ENCODE measurements around the gene ZNF516.

Gene ZNF516

DNA sequence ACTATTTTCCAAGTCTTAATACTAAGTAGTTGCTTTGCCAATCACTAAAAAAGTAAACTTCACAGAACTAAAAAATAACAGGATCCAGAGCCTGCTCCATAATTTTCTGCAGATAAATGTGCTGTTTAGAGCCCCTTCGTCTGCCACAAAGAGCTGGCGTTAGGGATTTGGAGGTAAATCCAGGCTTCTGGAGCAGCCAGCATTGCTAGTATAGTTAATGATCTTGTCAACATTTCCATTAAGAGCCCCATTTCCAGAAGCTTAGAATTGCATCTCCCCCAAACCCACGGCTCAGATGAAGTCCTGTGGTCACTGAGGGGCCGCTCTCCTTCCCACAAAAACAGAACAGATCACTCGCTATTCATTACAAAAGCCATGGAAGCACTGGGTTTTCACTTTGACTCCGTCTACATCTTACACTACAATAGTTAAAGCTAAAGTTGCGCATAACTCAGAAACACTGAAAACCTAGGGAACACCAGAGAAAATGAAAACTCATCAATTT, 41.9 kb downstream of the ZNF516 start:
- no peak for TF ChIP-seq CTCF (IDR thresholded peaks at IDR 0.05; ENCODE audit: extremely low read depth, missing control alignments)
- no peak for DNase-seq (ENCODE audit: low spot score)

DNA sequence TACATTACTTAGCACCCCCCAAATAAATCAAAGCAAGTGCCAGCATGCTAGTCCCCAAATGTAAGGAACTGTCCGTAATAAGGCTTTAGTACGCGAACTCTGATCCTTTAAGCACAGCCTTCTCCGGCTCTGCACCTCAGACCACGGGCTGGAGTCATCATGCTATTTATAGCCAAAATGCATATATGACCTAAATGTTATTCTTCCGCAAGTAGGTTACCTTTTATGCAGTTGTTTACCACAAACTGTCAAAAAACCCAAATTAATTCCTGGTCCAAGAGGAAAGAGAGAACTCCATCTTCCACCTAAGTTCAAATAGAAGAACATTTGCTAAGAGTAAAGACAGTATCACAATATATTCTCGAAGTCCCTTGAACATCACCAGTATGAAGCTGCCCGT, 42.7 kb downstream of the ZNF516 start:
- no peak for DNase-seq (ENCODE audit: low spot score)
- no peak for TF ChIP-seq CTCF (IDR thresholded peaks at IDR 0.05; ENCODE audit: extremely low read depth, missing control alignments)

DNA sequence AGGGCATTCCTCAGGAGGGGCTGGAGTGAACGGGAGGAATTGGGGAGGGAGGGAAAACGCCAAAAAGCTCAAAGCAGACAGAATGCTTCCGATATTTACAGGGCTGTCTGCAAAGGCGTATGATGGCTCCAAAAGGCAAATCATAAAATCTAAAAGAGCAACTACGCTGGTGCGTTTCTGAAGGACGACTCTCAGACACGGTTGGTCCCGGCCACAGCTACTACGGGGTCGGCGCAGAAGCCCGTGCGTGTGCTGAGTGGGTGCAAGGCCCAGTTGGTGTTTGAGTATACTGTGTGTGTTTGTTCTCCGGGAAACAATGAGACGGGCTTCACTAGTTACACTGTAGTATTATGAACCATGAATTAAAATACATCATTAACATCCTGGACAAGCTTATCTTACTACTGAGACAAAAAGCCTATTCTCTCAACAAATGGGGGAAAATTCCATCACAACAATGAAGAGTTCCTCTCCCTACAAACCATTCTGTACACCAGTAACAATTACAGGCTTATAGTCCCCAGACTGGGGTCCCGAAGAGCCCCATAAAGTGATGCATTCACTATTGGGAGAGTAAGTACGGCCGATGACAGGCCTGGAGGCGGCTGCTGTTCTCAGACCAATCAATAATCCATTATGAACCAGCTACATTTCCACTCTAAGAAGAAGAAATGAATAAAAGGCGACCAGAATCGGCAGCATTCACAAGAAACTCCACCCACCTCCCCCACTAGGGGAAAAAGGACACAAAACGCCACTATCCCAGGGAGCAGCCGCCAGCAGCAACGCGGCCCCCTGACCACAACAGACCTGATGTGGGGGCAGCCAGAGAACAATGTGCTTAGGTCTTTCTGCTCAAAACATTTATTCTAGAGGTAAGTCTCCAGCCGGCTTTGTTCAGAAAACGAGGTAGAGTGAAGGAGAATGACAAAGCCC, 43.4 kb downstream of the ZNF516 start:
- no peak for TF ChIP-seq CTCF (IDR thresholded peaks at IDR 0.05; ENCODE audit: extremely low read depth, missing control alignments)
- no peak for DNase-seq (ENCODE audit: low spot score)

DNA sequence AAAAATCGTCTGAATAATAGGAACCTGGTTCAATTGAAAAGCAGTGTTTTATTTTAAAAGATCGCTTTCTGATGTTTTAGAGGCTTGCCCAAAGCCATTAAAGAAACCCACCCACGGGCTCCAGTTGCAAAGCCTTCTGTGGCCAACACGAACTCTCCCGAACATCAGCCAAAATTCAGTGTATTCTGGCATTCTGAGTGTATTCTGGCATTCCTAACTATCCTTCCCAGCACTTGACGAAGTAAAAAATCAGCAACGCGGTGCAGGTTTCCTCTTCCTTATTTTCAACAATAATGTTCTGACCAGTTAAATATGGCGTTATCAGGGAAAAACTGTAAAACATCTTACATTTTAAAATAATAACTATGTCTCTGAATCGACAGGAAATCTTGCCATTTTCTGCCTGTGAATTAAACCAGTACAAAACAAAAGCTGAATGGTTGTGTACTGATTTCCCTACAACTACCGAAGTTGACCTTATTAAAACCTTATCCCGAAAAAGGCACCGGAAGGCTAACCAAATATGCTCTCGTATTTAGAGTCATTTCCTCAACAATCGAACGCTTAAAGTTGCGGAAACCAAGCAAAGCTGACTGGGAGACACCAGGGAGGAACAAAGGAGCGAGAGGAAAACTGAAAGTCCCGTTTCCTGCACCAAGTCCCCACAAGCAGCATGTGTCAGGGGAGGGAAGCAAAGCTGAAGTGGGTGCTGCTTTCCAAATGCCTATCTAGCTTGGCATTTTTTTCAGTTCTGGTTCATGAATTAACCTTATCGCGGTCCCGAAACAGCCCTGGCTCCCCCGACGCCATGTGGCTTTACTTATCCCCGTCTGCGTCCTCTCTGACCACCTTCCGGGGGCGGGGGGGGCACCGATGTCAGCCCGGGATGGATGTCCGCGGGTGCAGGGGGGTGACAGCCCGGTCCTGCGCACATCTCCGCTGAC, 44.3 kb downstream of the ZNF516 start:
- no peak for TF ChIP-seq CTCF (IDR thresholded peaks at IDR 0.05; ENCODE audit: extremely low read depth, missing control alignments)
- DNase-seq (ENCODE audit: low spot score): no peak

GRCh38 chr18:76449111-76449453, 46.0 kb downstream of the ZNF516 start:
- TF ChIP-seq CTCF (IDR thresholded peaks at IDR 0.05; ENCODE audit: extremely low read depth, missing control alignments): no peak

GRCh38 chr18:76448256-76449110, 46.6 kb downstream of the ZNF516 start:
- DNase-seq (ENCODE audit: low spot score): no peak
- no peak for TF ChIP-seq CTCF (IDR thresholded peaks at IDR 0.05; ENCODE audit: extremely low read depth, missing control alignments)

More at GRCh38 chr18:76449111-76449453, 46.0 kb downstream of the ZNF516 start:
- no peak for DNase-seq (ENCODE audit: low spot score)

All from GM20000 (cell line).